ENCODE data around the gene KLK13.

DNA sequence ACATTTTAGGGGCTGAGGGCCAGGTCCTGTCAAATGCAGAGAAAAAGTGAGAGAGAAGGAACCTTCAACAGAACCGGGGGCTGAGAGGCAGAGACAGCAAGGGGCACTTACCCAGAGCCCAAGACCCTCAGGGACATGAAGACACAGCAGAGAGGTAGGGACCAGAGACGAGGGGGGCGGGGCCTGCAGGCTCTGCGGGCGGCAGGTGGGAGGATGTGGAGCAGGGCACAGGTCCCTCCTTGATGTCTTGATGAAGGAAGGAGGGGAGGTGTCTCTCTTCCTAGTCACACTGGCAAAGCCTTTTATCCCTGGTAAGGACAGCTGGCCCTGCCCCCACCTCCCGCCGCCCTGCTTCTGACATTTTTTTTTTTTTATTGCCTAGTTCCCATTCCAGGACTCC lies 17.7 kb upstream of the KLK13 start, which contains the start of gene KLK14:
- TF ChIP-seq, protein P1, sequence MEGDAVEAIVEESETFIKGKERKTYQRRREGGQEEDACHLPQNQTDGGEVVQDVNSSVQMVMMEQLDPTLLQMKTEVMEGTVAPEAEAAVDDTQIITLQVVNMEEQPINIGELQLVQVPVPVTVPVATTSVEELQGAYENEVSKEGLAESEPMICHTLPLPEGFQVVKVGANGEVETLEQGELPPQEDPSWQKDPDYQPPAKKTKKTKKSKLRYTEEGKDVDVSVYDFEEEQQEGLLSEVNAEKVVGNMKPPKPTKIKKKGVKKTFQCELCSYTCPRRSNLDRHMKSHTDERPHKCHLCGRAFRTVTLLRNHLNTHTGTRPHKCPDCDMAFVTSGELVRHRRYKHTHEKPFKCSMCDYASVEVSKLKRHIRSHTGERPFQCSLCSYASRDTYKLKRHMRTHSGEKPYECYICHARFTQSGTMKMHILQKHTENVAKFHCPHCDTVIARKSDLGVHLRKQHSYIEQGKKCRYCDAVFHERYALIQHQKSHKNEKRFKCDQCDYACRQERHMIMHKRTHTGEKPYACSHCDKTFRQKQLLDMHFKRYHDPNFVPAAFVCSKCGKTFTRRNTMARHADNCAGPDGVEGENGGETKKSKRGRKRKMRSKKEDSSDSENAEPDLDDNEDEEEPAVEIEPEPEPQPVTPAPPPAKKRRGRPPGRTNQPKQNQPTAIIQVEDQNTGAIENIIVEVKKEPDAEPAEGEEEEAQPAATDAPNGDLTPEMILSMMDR (IDR thresholded peaks at IDR 0.05): no peak
- no peak for TF ChIP-seq POLR2A (IDR thresholded peaks at IDR 0.05)
